ENCODE data around the gene OCEL1.

- TF ChIP-seq POLR2A (IDR thresholded peaks at IDR 0.05; ENCODE audit: low read length) (no peak), GATA1 (IDR thresholded peaks at IDR 0.05; ENCODE audit: low read depth, low read length) (no peak)
Measured at GRCh38 chr19:17209126-17210036, 16.6 kb upstream of the OCEL1 start.
